ENCODE data around the gene GTF3C2. TPM values are rescaled to one million over a fixed set of nuclear protein-coding genes. Genes with fewer than 3 reads are reported as not detected.

The GTF3C2 gene, protein sequence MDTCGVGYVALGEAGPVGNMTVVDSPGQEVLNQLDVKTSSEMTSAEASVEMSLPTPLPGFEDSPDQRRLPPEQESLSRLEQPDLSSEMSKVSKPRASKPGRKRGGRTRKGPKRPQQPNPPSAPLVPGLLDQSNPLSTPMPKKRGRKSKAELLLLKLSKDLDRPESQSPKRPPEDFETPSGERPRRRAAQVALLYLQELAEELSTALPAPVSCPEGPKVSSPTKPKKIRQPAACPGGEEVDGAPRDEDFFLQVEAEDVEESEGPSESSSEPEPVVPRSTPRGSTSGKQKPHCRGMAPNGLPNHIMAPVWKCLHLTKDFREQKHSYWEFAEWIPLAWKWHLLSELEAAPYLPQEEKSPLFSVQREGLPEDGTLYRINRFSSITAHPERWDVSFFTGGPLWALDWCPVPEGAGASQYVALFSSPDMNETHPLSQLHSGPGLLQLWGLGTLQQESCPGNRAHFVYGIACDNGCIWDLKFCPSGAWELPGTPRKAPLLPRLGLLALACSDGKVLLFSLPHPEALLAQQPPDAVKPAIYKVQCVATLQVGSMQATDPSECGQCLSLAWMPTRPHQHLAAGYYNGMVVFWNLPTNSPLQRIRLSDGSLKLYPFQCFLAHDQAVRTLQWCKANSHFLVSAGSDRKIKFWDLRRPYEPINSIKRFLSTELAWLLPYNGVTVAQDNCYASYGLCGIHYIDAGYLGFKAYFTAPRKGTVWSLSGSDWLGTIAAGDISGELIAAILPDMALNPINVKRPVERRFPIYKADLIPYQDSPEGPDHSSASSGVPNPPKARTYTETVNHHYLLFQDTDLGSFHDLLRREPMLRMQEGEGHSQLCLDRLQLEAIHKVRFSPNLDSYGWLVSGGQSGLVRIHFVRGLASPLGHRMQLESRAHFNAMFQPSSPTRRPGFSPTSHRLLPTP
- total RNA-seq, result 16.2 TPM
- long read RNA-seq, transcript GTF3C2-201 (19 exons, 3,882 nt), result major isoform, 15 of 30 reads
- long read RNA-seq, partial matches to known transcripts, result 4 of 30 reads
- long read RNA-seq, other reads (novel, unspliced or antisense), result 11 of 30 reads

DNA sequence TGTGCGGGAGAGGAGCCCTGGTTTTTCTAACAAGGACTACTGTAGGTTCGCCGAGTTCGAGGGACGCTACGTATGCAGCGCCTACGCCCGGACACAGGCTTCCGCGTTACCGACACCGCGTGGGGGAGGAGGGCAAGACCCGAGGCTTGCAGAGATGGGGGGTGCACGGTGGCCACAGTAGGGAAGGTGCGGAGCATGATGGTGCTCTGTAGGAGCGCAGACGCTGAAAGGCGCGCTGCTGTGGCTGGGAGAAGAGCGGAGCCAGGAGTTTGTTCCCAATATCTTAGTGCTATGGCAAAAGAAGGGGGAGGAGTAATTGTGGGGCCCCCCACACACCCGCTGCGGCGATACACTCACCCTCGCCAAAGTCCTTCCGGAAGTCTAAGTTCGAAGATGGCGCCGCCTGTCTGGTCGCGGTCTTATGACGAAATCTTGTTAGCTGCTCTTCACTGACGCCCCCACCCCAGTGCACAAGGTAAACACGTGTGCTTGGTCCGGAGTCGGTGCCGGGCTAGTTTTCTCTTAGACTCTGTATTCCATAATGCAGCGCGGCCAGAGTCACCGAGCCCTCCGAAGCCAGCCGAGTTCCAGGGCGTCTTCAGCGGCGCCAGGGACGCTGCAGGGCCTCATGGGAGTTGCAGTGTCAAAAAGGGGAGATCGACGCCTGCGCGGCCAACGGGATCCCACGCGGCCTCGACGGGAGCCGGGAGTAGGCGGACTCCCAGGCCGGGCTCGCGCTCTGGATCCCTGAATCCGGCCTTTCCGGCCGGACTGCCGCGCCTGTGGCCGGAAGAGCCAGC is at the start of gene GTF3C2:
Gene GTF3C2, minus strand, starts transcription at position 383 of the 800 bp plus-strand sequence. CDS start 13,210 bp downstream, outside the sequence.
- Histone ChIP-seq H3K9me3 (replicated peaks) (no peaks in the 10 kb centered on the region), H3K4me1 (peaks cover 51% of the 10 kb centered on the region), H3K4me3 (peak within 1 kb of the TSS; percentile 93), H3K36me3 (no peaks in the 10 kb centered on the region), H3K27ac (replicated peaks) (peak within 1 kb of the TSS; percentile 97), H3K27me3 (ENCODE audit: low read depth) (no peaks in the 10 kb centered on the region)
- TF ChIP-seq, protein P1, sequence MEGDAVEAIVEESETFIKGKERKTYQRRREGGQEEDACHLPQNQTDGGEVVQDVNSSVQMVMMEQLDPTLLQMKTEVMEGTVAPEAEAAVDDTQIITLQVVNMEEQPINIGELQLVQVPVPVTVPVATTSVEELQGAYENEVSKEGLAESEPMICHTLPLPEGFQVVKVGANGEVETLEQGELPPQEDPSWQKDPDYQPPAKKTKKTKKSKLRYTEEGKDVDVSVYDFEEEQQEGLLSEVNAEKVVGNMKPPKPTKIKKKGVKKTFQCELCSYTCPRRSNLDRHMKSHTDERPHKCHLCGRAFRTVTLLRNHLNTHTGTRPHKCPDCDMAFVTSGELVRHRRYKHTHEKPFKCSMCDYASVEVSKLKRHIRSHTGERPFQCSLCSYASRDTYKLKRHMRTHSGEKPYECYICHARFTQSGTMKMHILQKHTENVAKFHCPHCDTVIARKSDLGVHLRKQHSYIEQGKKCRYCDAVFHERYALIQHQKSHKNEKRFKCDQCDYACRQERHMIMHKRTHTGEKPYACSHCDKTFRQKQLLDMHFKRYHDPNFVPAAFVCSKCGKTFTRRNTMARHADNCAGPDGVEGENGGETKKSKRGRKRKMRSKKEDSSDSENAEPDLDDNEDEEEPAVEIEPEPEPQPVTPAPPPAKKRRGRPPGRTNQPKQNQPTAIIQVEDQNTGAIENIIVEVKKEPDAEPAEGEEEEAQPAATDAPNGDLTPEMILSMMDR (IDR thresholded peaks at IDR 0.05; ENCODE audit: borderline replicate concordance), result peak; percentile 20
- DNase-seq, result peak; percentile 95
- intact Hi-C loops (cut with micrococcal nuclease), result no loop called here

DNA sequence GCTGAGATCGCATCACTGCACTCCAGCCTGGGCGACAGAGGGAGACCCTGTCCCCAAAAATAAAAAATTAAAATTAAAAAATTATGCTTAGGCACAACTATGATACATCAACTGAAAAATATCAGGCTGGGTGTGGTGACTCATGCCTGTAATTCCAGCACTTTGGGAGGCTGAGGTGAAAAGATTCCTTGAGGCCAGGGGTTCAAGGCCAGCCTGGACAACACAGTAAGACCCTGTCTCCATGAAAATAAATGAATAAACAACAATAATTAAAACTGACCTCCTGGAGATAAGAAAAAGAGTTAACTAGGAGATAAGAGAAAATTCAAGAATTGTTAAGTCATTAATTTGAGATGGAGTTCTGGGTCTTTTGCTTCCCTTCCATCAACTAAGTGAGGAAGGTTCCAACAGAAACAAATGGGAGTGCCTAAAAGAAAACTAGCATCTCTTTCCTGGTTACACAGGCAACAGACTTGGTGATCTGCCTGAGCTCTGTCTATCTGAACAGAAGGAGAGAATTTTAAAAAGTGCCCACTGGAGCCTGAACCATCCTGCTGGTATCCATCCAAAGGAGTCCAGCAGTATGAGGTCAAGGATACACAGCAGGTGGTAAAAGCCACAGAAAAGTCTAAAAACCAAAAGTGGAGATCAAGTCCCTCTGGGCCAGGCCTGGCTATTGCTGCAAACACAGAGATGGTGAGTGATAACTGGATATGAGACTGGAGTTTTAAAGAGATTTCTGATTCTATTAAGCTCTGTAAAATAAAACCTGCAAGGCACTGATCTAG is 44.0 kb upstream of the GTF3C2 start:
- Histone ChIP-seq H3K27ac (replicated peaks) (no peak overlapping the region), H3K36me3 (peaks cover 4% of the 10 kb centered on the region), H3K4me1 (no peaks in the 10 kb centered on the region), H3K27me3 (ENCODE audit: low read depth) (no peaks in the 10 kb centered on the region), H3K9me3 (replicated peaks) (no peaks in the 10 kb centered on the region), H3K4me3 (no peak overlapping the region)
- DNase-seq, result no peak
- TF ChIP-seq, protein P1 (IDR thresholded peaks at IDR 0.05; ENCODE audit: borderline replicate concordance), result no peak
- intact Hi-C loops (cut with micrococcal nuclease), result no loop called here

DNA sequence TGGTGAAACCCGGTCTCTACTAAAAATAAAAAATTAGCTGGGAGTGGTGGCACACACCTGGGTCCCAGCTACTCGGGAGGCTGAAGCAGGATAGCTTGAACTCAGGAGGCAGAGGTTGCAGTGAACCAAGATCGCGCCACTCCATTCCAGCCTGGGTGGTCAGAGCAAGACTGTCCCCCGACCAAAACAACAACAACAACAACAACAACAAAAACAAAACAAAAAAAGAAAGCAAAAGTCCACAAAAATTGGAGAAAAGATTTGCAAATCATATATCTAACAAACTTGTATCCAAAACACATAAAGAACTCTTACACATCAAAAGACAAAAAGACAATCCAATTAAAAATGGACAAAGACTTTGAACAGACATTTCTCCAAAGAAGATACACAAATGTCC is 42.4 kb upstream of the GTF3C2 start:
- intact Hi-C loops (cut with micrococcal nuclease), result no loop called here
- TF ChIP-seq, protein P1 (IDR thresholded peaks at IDR 0.05; ENCODE audit: borderline replicate concordance), result no peak

DNA sequence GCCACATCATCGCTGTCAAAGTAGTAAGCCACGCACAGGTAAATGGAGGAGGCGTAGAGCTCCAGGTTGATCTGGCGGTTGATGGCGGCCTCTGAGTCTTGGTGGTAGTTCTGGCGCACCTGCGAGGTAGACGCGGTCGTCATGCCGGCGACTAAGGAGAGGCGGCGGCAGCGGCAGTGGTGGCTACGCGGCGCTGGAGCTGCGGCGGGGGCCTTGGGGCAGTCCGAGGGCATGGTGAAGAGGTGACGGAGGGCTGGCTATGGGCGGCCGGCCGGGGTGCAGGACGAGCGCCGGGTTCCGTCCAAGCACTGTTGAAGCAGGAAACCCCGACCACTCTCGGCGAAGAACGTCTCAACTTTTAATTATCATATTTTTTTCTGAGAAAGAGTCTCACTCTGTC is 36.7 kb upstream of the GTF3C2 start:
- H3K9me3 ChIP-seq (replicated peaks), result no peaks in the 10 kb centered on the region
- H3K27ac ChIP-seq (replicated peaks), result no peak overlapping the region
- H3K4me3 ChIP-seq, result no peak overlapping the region
- DNase-seq, result no peak
- H3K27me3 ChIP-seq (ENCODE audit: low read depth), result no peaks in the 10 kb centered on the region
- peaks cover 6% of the 10 kb centered on the region for H3K36me3 ChIP-seq
- TF ChIP-seq, protein P1 (IDR thresholded peaks at IDR 0.05; ENCODE audit: borderline replicate concordance), result no peak
- intact Hi-C loops (cut with micrococcal nuclease), result no loop called here
- no peaks in the 10 kb centered on the region for H3K4me1 ChIP-seq

More for the DNA sequence above, 42.4 kb upstream of the GTF3C2 start:
- H3K27ac ChIP-seq (replicated peaks), result no peak overlapping the region
- no peak for DNase-seq
- no peaks in the 10 kb centered on the region for H3K36me3 ChIP-seq
- no peak overlapping the region for H3K4me3 ChIP-seq
- no peaks in the 10 kb centered on the region for H3K9me3 ChIP-seq (replicated peaks)
- no peaks in the 10 kb centered on the region for H3K27me3 ChIP-seq (ENCODE audit: low read depth)
- H3K4me1 ChIP-seq, result no peaks in the 10 kb centered on the region
